ENCODE measurements around the gene TMED6. TPM values are rescaled to one million over a fixed set of nuclear protein-coding genes. Genes with fewer than 3 reads are reported as not detected.
"Not testable (repeated sequence)": the region's sequence is repeated elsewhere in the genome, so short reads cannot be mapped to it uniquely, and the experiment has no call there.

TMED6 gene
- total RNA-seq, 1 donor from 2014 or later: not detected

DNA sequence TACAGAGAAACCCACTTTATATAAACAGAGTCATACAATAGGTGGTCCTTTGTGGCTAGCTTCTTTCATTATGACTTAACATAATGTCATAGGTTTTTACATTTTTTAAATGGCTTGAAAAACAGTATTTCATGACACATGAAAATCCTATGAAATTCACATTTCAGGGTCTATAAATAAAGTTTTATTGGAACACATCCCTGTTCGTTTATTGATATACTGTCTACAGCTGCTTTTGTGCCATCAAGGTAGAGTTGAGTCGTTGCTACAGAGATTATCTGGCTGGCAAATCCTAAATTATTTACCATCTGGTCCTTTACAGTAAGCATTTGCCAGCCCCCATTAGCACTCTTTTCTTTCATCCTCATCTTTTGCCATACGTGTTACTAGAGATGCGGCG, 38.1 kb downstream of the TMED6 start:
- no peak for DNase-seq
- intact Hi-C loops (cut with DNase I): no loop called here
- no peak for ATAC-seq (ENCODE audit: poor library complexity)

DNA sequence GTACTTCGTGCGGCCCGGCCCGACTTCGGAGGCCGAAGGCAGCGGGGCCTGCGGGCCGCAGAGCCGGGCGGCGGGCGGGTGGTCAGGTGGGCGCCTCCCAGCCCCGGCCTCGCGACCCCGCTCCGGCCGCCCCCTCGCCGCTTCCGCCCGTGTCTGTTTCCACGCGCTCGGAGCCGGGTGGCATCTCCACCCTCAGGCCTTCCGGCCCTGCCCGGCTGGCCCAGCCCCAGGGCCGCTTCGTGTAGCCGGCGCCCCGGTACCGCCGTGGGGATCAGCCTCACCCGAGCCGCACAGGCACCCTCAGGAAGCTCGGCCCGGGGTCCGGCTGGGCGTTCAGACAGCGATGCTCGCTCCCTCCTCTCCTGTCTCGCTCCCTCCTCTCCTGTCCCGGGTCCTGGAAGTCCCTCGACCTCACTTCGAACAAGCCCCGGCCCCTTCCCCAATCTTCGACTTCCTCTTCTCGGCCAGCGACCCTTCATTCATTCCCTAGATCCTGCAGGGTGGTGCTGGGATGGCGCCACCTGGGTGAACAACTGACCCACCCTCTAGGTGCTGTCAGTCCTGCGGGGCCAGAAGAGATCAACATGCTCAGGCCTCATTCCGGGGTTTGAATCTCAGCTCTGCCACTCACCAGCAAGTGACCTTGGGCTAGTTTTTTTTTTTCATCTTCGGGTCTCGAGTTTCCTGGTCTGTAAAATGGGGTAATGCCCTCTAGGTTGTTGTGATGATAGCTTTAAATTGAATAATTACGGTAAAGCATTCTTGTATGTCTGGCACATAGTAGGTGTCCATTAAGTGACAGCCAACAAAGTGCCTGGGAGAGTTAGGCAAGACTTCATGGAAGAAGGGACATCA, 39.8 kb downstream of the TMED6 start:
- ATAC-seq (ENCODE audit: poor library complexity): peak; percentile 43
- peak; percentile 67 for DNase-seq
- intact Hi-C loops (cut with DNase I): no loop called here

DNA sequence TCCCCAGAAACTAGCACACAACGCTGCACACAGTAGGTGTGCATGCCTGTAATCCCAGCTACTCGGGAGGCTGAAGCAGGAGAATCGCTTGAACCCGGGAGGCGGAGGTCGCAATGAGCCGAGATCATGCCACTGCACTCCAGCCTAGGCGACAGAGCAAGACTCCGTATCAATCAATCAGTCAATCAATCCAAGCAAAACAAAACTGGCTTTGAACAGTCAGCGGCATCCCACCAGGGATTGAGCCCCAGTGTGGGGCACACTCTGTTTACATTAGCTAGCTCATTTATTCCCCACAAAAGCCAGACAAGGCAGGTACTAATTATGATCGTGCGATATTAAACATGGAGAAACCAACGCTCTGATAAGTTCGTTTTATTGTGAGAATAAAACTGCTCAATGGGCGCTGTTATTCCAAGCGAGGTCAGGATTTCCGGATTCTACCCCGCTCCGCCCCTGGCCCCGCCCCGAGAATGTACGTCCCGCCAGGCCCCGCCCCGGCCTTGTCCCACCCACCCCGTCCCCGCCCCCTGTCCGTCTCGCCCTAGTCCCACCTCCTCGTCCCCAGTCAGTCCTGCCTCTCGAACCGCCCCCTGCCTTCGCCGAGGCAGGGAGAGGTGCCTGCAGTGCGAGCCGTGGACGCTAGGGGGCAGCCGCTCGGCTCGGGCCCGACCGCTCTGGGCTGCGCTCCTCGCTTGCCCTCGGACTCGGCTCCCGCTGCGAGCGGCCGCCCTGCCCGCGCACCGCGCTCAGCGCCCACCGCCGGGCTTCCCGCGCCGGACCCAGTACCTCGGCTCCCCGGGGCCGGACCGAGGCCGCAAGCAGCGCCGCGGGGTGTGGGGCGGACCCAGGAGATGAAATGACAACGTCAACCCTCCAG, 40.7 kb downstream of the TMED6 start, which contains the start of gene VPS4A:
Gene VPS4A, plus strand, starts transcription at position 698 of the 880 bp plus-strand sequence. Its CDS starts 162 bp downstream, at position 860.
- peak; percentile 94 for ATAC-seq (ENCODE audit: poor library complexity)
- intact Hi-C loops (cut with DNase I): no loop called here

DNA sequence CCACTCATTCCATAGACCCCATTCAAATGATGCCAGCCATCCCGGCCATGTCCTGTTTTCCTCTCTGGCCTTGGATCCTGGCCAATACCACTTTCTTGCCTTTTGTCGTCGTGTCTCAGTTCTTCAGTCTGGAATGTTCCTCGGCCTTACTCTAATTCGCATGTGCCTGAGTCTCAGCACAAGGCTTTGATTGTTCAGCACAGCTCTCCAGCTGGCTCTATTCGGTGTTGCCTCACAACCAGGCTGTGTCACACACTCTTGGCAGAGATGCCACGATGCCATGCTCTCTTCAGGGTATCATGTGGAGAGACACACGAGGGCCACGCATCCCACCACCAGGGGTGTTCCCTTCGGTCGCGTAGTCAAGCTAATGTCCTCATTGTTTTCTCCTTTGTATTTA, 42.3 kb downstream of the TMED6 start:
- ATAC-seq (ENCODE audit: poor library complexity) (no peak), DNase-seq (no peak)
- intact Hi-C loops (cut with DNase I): no loop called here

More for the DNA sequence above, 40.7 kb downstream of the TMED6 start, which contains the start of gene VPS4A:
- peak; percentile 96 for DNase-seq

DNA sequence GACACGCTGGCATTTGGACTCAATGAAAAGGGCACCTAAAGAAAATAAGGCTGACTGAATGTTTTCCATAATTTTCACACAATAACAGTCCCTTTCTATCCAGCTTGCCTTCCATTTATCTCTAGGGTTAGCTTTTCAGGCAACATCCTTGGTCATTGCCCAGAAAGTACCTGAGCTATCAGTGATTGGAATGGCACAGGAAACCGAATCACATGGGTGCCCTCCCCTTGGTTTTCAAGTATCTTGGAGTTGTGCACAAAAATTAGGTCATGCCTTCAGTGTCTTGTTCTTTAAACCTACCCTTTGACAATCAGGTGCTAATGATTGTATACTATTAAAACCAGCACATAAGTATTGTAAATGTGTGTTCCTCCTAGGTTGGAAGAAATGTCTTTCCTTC, 43.7 kb downstream of the TMED6 start:
- DNase-seq: no peak
- no peak for ATAC-seq (ENCODE audit: poor library complexity)

DNA sequence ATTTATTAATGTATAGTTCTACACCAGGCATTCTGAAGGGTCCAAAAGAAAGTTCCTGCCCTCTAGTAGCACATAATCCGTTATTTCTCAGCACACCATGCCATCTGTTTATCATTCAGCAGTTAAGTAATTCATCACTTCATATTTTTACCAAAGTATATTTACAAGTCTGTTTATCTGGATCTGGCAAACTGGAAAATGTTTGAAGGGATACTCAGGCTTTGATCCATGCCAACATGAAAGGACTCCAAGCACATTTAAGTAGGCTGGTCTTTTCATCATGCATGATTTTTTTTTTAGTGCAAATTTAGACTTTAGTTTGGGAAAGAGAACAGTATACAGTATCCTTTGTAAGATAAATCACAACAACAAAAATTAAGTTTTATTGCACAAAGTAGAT, 44.5 kb downstream of the TMED6 start:
- ATAC-seq (ENCODE audit: poor library complexity): no peak
- DNase-seq: no peak
- intact Hi-C loops (cut with DNase I): no loop called here

More for the DNA sequence above, 43.7 kb downstream of the TMED6 start:
- intact Hi-C loops (cut with DNase I): no loop called here

DNA sequence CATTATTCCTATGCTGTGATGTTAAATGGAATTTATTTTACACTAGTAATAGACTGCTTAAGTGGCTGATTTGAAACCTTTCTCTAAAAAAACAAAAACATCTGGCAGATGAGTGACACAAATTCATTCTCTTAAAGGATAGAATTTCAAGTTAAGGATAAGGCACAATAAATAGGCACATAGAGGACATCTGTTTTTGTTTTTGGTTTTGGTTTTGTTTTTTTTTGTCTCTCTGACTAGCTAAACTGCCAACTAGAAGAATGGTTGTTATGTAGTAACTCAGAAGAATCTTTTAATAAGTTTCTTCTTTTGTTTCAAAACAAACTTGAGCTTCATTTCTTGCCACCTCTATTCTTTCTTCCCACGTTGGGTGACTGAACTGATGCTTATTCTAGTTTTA, 45.6 kb downstream of the TMED6 start:
- intact Hi-C loops (cut with DNase I): no loop called here
- ATAC-seq (ENCODE audit: poor library complexity) (no peak), DNase-seq (no peak)

DNA sequence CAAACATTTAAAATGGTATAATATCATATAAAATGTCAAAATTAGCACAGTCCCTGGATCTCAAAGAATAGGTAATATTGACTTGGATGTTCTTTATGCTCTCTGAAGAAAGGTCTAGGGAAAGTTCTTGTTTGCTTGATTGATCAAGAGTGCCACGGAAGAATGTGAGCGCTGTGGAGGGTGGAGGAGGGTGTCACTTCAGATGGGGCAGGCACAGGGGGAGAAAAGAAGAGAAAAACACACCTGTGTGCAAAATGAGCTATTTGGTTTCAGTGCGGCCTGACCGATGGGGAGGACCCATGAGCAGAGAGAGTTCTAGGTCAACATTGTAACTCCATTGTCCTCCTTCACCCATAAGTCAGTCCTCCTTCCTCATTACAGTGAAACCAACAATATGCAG, 49.3 kb downstream of the TMED6 start:
- no peak for ATAC-seq (ENCODE audit: poor library complexity)
- intact Hi-C loops (cut with DNase I): no loop called here
- DNase-seq: no peak

DNA sequence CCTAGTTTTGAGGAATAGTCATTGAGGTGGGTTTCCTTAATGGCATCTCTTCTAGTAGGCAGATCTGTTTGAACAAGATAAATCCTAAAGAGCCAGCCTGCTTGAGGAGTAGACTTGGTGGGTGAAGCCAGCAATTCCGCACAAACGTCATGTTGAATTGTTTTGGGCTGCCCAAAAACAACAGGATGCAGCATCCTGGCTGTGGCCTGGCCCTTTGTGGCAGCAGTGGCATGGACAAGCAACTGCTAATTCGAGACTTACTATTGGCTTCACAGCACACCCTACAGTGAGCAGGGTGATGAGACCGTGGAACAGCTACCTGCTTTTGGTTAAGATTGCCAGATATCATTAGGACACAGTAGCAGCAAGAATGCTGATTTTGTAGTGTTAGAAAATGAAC, 49.7 kb downstream of the TMED6 start:
- no peak for ATAC-seq (ENCODE audit: poor library complexity)
- intact Hi-C loops (cut with DNase I): no loop called here
- no peak for DNase-seq

DNA sequence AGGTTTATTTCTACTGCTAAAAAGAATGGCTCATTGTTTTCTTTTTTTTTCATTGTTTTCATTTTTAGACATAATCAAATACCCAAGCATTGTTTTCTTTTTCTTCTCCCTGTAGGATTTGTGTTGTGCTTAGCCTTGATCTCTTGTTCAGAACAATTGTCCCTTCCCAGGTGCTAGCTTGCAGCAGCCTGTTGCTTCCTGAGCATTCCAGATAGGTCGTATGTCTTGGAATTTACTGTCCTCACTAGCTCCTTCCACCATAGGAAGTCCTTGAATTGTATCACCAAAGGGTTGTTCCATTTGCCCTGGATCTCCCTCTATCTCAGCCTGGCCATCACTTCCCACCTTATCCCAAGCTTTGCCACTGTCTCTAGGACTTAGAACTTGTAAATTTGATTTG, 50.4 kb downstream of the TMED6 start:
- intact Hi-C loops (cut with DNase I): no loop called here
- no peak for ATAC-seq (ENCODE audit: poor library complexity)
- no peak for DNase-seq

DNA sequence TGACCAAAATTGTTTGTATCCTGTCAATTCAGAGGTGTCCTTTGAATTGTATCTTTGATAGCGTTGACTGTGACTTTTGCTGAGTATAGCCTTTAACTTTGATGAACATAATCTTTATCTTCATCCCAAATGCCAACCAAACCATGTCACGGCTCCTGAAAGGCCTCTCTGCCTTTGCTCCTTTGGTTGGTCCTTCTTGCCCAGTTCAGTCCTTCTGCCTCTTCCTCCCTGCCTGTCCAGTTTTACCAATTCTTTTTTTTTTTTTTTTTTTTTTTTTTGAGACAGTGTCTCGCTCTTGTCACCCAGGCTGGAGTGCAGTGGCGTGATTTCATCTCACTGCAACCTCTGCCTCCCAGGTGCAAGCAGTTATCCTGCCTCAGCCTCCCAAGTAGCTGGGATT, 53.3 kb downstream of the TMED6 start:
- intact Hi-C loops (cut with DNase I): no loop called here
- DNase-seq (no peak), ATAC-seq (ENCODE audit: poor library complexity) (no peak)

DNA sequence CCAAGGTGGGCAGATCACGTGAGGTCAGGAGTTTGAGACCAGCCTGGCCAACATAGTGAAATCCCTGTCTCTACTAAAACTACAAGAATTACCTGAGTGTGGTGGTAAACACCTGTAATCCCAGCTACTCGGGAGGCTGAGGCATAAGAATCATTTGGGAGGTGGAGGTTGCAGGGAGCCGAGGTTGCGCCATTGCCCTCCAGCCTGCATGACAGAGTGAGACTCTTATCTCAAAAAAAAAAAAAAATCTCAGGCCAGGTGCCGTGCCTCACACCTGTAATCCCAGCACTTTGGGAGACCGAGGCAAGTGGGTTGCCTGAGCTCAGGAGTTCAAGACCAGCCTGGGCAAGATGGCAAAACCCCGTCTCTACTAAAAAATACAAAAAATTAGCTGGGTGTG, 54.8 kb downstream of the TMED6 start:
- ATAC-seq (ENCODE audit: poor library complexity); DNase-seq; intact Hi-C loops (cut with DNase I): not testable (repeated sequence)

DNA sequence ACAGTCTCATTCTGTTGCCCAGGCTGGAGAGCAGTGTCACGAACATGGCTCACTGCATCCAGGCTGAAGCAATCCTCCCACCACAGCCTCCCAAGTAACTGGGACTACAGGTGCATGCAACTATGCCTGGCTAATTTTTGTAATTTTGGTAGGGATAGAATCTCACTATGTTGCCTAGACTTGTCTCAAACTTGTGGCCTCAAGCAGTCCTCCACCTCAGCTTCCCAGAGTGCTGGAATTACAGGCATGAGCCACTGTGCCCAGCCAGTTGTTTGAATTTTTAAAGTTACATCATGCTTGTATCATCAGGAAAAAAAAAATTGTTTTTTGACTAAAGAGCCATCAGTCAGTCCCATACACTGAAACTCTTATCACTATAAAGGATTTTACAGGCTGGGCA, 57.5 kb downstream of the TMED6 start:
- ATAC-seq (ENCODE audit: poor library complexity) (no peak), DNase-seq (no peak)
- intact Hi-C loops (cut with DNase I): no loop called here

DNA sequence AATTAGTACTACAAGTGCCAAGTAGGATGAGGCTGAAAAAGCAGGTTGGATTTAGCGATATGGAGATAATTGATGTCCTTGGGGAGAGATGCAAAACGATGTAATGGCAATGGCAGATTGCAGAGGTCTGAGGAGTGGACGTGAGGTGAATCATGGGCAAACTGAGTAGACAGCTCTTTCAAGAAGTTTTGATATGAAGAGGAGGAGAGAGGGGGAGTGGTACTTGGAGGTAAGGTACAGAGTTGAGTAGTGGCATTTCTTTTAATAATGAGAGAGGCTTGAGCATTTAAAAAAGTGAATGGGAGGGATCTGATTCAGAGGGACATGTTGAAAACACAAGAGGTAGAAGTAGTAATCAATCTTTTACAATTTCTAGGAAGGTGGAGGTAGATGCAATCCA, 58.2 kb downstream of the TMED6 start:
- intact Hi-C loops (cut with DNase I): no loop called here
- no peak for DNase-seq
- ATAC-seq (ENCODE audit: poor library complexity): no peak

Other genes with a start within 250 kb of the TMED6 start
- 0.19 TPM for gene HAS3, start 246.1 kb downstream of the TMED6 start, total RNA-seq
- gene CHTF8, start 219.2 kb downstream of the TMED6 start, total RNA-seq: 52.5 TPM
- gene UTP4, start 219.1 kb downstream of the TMED6 start, total RNA-seq: 24.1 TPM
- gene SNTB2, start 164.6 kb downstream of the TMED6 start, total RNA-seq: 12.3 TPM
- gene VPS4A, start 40.4 kb downstream of the TMED6 start, total RNA-seq: 28.6 TPM
- 5.6 TPM for gene PDF, start 21.2 kb downstream of the TMED6 start, total RNA-seq
- 22.0 TPM for gene COG8, start 12.2 kb downstream of the TMED6 start, total RNA-seq
- gene NIP7, start 12.0 kb downstream of the TMED6 start, total RNA-seq: 7.3 TPM
- gene TERF2, start 34.2 kb upstream of the TMED6 start, total RNA-seq: 19.4 TPM
- 55.4 TPM for gene CYB5B, start 72.8 kb upstream of the TMED6 start, total RNA-seq
- 13.9 TPM for gene NFAT5, start 214.2 kb upstream of the TMED6 start, total RNA-seq